SH-SY5Y (cell line): ENCODE results near the gene ACOX3.

Experiments
- GATA2 ChIP-seq: IDR thresholded peaks from 2 replicates; pipeline ENCODE4 v1.6.1; 2011; ENCODE audit warnings: mild to moderate bottlenecking, low read depth, low read length
- GATA3 ChIP-seq: IDR thresholded peaks from 2 replicates; pipeline ENCODE4 v1.6.1; 2011; ENCODE audit warnings: low read depth, mild to moderate bottlenecking, low read length, moderate library complexity

GRCh38 chr4:8324640-8325239 is 115.8 kb downstream of the ACOX3 start:
- no peak for TF ChIP-seq GATA2
- TF ChIP-seq GATA3, result no peak
